ENCODE data around the gene AKAP13. TPM values are rescaled to one million over a fixed set of nuclear protein-coding genes. Genes with fewer than 3 reads are reported as not detected.

The AKAP13 gene
- polyA plus RNA-seq, 1 donor from 2014 or later, result 10.0 TPM

DNA sequence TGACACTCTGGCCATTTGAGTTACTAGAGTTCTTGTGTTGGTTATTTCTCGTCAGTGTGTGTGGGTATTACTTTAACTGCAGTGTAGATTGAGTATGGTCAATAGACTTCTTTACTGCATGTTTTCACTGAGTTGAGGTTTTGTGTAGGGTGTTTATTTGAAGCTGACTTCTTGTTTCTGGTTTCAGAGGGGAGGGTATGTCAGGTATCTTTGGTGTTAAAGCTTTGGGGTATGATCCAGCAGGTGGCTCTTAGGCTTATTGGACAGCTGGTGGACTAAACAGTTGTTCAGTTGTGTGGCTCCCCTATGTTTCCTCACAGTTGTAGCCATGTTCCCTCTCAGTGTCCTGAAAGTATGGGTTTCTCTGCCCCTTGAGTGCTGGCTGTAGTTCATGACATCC, 72.0 kb downstream of the AKAP13 start:
- H4K20me1 ChIP-seq (ENCODE audit: insufficient read depth), result no peaks in the 10 kb centered on the region

DNA sequence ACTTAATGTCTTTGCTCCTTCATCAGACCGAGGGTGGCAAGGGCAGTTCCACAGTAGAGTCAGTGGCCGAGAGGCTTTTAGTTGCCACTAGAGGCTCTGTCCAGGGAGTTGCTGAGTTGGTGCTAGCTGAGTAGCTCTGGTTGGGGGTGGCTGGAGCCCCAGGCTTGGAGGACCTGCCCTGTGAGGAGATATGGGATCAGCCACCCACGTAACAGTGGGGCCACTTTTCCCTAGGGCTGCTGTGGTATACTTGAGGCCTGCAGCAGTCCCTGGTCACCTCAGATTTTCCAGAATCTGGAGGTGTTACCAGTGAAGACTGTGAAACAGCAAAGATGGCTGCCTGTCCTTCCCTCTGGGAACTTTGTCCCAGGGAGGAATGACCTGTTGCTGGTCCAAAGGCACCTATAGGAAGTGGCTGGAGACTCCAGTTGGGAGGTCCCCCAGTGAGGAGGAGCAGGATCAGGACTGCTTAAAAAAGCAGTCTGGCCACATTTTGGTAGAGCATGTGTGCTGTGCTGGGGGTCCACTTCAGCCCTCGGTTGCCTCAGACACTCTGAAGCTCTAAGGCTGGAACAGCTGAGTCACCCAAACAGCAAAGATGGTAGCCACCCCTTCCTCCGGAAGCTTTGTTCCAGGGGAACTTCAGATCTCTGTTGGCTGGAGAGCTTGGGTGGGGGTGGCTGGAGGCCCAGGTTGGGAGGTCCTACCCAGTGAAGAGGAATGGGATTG, 72.9 kb downstream of the AKAP13 start:
- H3K9me3 ChIP-seq (ENCODE audit: low read length), result peaks cover 11% of the 10 kb centered on the region
- no peak overlapping the region for H3K4me2 ChIP-seq (ENCODE audit: low read length)
- no peaks in the 10 kb centered on the region for H3K9me2 ChIP-seq (ENCODE audit: insufficient read depth, low read length)
- no peak overlapping the region for H3K9ac ChIP-seq (ENCODE audit: low read length)
- TF ChIP-seq POLR2AphosphoS5 (IDR thresholded peaks at IDR 0.05) (no peak), TAF1 (IDR thresholded peaks at IDR 0.05; ENCODE audit: low read depth) (no peak), EP300 (conservative IDR thresholded peaks at IDR 0.05; ENCODE audit: poor library complexity, severe bottlenecking) (no peak), SMC3 (conservative IDR thresholded peaks at IDR 0.05; ENCODE audit: poor library complexity) (no peak), MXI1 (conservative IDR thresholded peaks at IDR 0.05; ENCODE audit: poor library complexity, severe bottlenecking) (no peak), RAD21 (conservative IDR thresholded peaks at IDR 0.05) (no peak), EZH2 (IDR thresholded peaks at IDR 0.05; ENCODE audit: borderline replicate concordance, insufficient read depth, low read length, poor library complexity, severe bottlenecking) (no peak)
- TF ChIP-seq, protein P1, sequence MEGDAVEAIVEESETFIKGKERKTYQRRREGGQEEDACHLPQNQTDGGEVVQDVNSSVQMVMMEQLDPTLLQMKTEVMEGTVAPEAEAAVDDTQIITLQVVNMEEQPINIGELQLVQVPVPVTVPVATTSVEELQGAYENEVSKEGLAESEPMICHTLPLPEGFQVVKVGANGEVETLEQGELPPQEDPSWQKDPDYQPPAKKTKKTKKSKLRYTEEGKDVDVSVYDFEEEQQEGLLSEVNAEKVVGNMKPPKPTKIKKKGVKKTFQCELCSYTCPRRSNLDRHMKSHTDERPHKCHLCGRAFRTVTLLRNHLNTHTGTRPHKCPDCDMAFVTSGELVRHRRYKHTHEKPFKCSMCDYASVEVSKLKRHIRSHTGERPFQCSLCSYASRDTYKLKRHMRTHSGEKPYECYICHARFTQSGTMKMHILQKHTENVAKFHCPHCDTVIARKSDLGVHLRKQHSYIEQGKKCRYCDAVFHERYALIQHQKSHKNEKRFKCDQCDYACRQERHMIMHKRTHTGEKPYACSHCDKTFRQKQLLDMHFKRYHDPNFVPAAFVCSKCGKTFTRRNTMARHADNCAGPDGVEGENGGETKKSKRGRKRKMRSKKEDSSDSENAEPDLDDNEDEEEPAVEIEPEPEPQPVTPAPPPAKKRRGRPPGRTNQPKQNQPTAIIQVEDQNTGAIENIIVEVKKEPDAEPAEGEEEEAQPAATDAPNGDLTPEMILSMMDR (IDR thresholded peaks at IDR 0.05; ENCODE audit: poor library complexity, severe bottlenecking), result no peak
- TF ChIP-seq, protein P2, sequence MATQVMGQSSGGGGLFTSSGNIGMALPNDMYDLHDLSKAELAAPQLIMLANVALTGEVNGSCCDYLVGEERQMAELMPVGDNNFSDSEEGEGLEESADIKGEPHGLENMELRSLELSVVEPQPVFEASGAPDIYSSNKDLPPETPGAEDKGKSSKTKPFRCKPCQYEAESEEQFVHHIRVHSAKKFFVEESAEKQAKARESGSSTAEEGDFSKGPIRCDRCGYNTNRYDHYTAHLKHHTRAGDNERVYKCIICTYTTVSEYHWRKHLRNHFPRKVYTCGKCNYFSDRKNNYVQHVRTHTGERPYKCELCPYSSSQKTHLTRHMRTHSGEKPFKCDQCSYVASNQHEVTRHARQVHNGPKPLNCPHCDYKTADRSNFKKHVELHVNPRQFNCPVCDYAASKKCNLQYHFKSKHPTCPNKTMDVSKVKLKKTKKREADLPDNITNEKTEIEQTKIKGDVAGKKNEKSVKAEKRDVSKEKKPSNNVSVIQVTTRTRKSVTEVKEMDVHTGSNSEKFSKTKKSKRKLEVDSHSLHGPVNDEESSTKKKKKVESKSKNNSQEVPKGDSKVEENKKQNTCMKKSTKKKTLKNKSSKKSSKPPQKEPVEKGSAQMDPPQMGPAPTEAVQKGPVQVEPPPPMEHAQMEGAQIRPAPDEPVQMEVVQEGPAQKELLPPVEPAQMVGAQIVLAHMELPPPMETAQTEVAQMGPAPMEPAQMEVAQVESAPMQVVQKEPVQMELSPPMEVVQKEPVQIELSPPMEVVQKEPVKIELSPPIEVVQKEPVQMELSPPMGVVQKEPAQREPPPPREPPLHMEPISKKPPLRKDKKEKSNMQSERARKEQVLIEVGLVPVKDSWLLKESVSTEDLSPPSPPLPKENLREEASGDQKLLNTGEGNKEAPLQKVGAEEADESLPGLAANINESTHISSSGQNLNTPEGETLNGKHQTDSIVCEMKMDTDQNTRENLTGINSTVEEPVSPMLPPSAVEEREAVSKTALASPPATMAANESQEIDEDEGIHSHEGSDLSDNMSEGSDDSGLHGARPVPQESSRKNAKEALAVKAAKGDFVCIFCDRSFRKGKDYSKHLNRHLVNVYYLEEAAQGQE (IDR thresholded peaks at IDR 0.05; ENCODE audit: borderline replicate concordance), result no peak
- no peaks in the 10 kb centered on the region for H3K36me3 ChIP-seq (ENCODE audit: insufficient read depth, low read length)
- no peaks in the 10 kb centered on the region for H3F3A ChIP-seq (ENCODE audit: insufficient read depth, low read length, poor library complexity, severe bottlenecking)
- H3K27ac ChIP-seq (ENCODE audit: low read length), result no peak overlapping the region
- peaks cover 38% of the 10 kb centered on the region for H3K79me2 ChIP-seq (replicated peaks; ENCODE audit: insufficient read depth, low read length)
- no peaks in the 10 kb centered on the region for H3K27me3 ChIP-seq (ENCODE audit: insufficient read depth, low read depth, low read length)
- H3K4me3 ChIP-seq (ENCODE audit: low read length), result no peak overlapping the region
- no peak overlapping the region for H2AFZ ChIP-seq (ENCODE audit: low read depth, low read length)
- no peaks in the 10 kb centered on the region for H4K20me1 ChIP-seq (ENCODE audit: insufficient read depth)

More for the DNA sequence above, 72.0 kb downstream of the AKAP13 start:
- no peak overlapping the region for H3K4me3 ChIP-seq (ENCODE audit: low read length)
- H2AFZ ChIP-seq (ENCODE audit: low read depth, low read length), result no peak overlapping the region
- H3K79me2 ChIP-seq (replicated peaks; ENCODE audit: insufficient read depth, low read length), result peaks cover 37% of the 10 kb centered on the region
- H3K36me3 ChIP-seq (ENCODE audit: insufficient read depth, low read length), result no peaks in the 10 kb centered on the region
- no peaks in the 10 kb centered on the region for H3K9me2 ChIP-seq (ENCODE audit: insufficient read depth, low read length)
- no peaks in the 10 kb centered on the region for H3K27me3 ChIP-seq (ENCODE audit: insufficient read depth, low read depth, low read length)
- no peak overlapping the region for H3K27ac ChIP-seq (ENCODE audit: low read length)
- no peaks in the 10 kb centered on the region for H3F3A ChIP-seq (ENCODE audit: insufficient read depth, low read length, poor library complexity, severe bottlenecking)
- H3K9ac ChIP-seq (ENCODE audit: low read length), result no peak overlapping the region
- peaks cover 11% of the 10 kb centered on the region for H3K9me3 ChIP-seq (ENCODE audit: low read length)
- no peak overlapping the region for H3K4me2 ChIP-seq (ENCODE audit: low read length)
- TF ChIP-seq, protein P2 (IDR thresholded peaks at IDR 0.05; ENCODE audit: borderline replicate concordance), result no peak
- TF ChIP-seq EP300 (conservative IDR thresholded peaks at IDR 0.05; ENCODE audit: poor library complexity, severe bottlenecking), result no peak
- TF ChIP-seq EZH2 (IDR thresholded peaks at IDR 0.05; ENCODE audit: borderline replicate concordance, insufficient read depth, low read length, poor library complexity, severe bottlenecking), result no peak
- no peak for TF ChIP-seq SMC3 (conservative IDR thresholded peaks at IDR 0.05; ENCODE audit: poor library complexity)
- TF ChIP-seq MXI1 (conservative IDR thresholded peaks at IDR 0.05; ENCODE audit: poor library complexity, severe bottlenecking), result no peak
- no peak for TF ChIP-seq RAD21 (conservative IDR thresholded peaks at IDR 0.05)
- no peak for TF ChIP-seq TAF1 (IDR thresholded peaks at IDR 0.05; ENCODE audit: low read depth)
- TF ChIP-seq, protein P1 (IDR thresholded peaks at IDR 0.05; ENCODE audit: poor library complexity, severe bottlenecking), result no peak
- TF ChIP-seq POLR2AphosphoS5 (IDR thresholded peaks at IDR 0.05), result no peak

Data from neural cell (in vitro differentiated cells).